ENCODE measurements around the gene FADS1. TPM values are rescaled to one million over a fixed set of nuclear protein-coding genes. Genes with fewer than 3 reads are reported as not detected.

FADS1 gene
- total RNA-seq, 1 donor from 2014 or later = 47.1 TPM

GRCh38 chr11:61854966-61855714, 38.3 kb upstream of the FADS1 start:
- H3K9me3 ChIP-seq = no peaks in the 10 kb centered on the region
- H3K36me3 ChIP-seq = peaks cover 40 to 45% of the 10 kb centered on the region in 2 donors
- intact Hi-C loops (cut with DNase I) = loop anchor here (5.0 kb wide), 1 partner anchor 58 kb away; no protein-coding TSS in a partner anchor
- no peak overlapping the region for H3K27ac ChIP-seq
- no peaks in the 10 kb centered on the region for H3K27me3 ChIP-seq
- no peak for TF ChIP-seq CTCF (IDR thresholded peaks at IDR 0.05)
- H3K4me1 ChIP-seq = peaks cover 0 to 15% of the 10 kb centered on the region in 2 donors
- no peak for DNase-seq (ENCODE audit: low spot score in 2 of 2)
- no peak overlapping the region for H3K4me3 ChIP-seq

- H3K36me3 ChIP-seq = peaks cover 36 to 39% of the 10 kb centered on the region in 2 donors
These were observed 37.5 kb upstream of the FADS1 start for GRCh38 chr11:61854206-61854895.

GRCh38 chr11:61853698-61854169, 36.9 kb upstream of the FADS1 start:
- intact Hi-C loops (cut with DNase I) = loop anchor here (5.0 kb wide), 1 partner anchor 56 kb away; no protein-coding TSS in a partner anchor
- Histone ChIP-seq H3K27me3 (no peaks in the 10 kb centered on the region), H3K9me3 (no peaks in the 10 kb centered on the region), H3K27ac (no peak overlapping the region), H3K4me3 (no peak overlapping the region), H3K36me3 (peaks cover 38 to 39% of the 10 kb centered on the region in 2 donors), H3K4me1 (peaks cover 0 to 15% of the 10 kb centered on the region in 2 donors)
- no peak for DNase-seq (ENCODE audit: low spot score in 2 of 2)
- TF ChIP-seq CTCF (IDR thresholded peaks at IDR 0.05) = no peak

More at GRCh38 chr11:61854206-61854895, 37.5 kb upstream of the FADS1 start:
- Histone ChIP-seq H3K9me3 (no peaks in the 10 kb centered on the region), H3K4me1 (peaks cover 0 to 15% of the 10 kb centered on the region in 2 donors), H3K27me3 (no peaks in the 10 kb centered on the region), H3K27ac (no peak overlapping the region), H3K4me3 (no peak overlapping the region)
- DNase-seq (ENCODE audit: low spot score in 2 of 2) = no peak
- TF ChIP-seq CTCF (IDR thresholded peaks at IDR 0.05) = no peak
- intact Hi-C loops (cut with DNase I) = loop anchor here (5.0 kb wide), 1 partner anchor 57 kb away; no protein-coding TSS in a partner anchor

- Histone ChIP-seq H3K4me1 (peaks cover 0 to 15% of the 10 kb centered on the region in 2 donors), H3K27me3 (no peaks in the 10 kb centered on the region), H3K4me3 (no peak overlapping the region), H3K36me3 (peaks cover 39 to 42% of the 10 kb centered on the region in 2 donors), H3K9me3 (no peaks in the 10 kb centered on the region), H3K27ac (peak overlapping the region; percentile 71 to 83)
- intact Hi-C loops (cut with DNase I) = loop anchor here (5.0 kb wide), 1 partner anchor 55 kb away; no protein-coding TSS in a partner anchor
- no peak for TF ChIP-seq CTCF (IDR thresholded peaks at IDR 0.05)
- no peak for DNase-seq (ENCODE audit: low spot score in 2 of 2)
These were observed 35.1 kb upstream of the FADS1 start for GRCh38 chr11:61851900-61852295.

- peaks cover 0 to 15% of the 10 kb centered on the region in 2 donors for H3K4me1 ChIP-seq
- TF ChIP-seq CTCF (IDR thresholded peaks at IDR 0.05) = no peak
- intact Hi-C loops (cut with DNase I) = loop anchor here (5.0 kb wide), 1 partner anchor 54 kb away; no protein-coding TSS in a partner anchor
- peak overlapping the region in 1 of 2 donors; percentile 0 for H3K4me3 ChIP-seq
- peaks cover 39% of the 10 kb centered on the region in 2 donors for H3K36me3 ChIP-seq
- no peaks in the 10 kb centered on the region for H3K27me3 ChIP-seq
- H3K27ac ChIP-seq = peak overlapping the region; percentile 71 to 83
- DNase-seq (ENCODE audit: low spot score in 2 of 2) = no peak
- no peaks in the 10 kb centered on the region for H3K9me3 ChIP-seq
These were observed 34.5 kb upstream of the FADS1 start for GRCh38 chr11:61851113-61851899.
